BE2C (cell line): ENCODE data around the gene FAM187B.

ENCODE experiments used
- DNase-seq: peaks from one replicate; pipeline ENCODE4 v3.0.0-alpha.2; 2020
- H3K27me3 ChIP-seq: fragments of 250-450 bp; sonication (Bioruptor Pico); 2 replicates; pipeline ENCODE4 v1.5.1; 2020; ENCODE audit warnings: mild to moderate bottlenecking
- H3K36me3 ChIP-seq: fragments of 250-450 bp; sonication (Bioruptor Pico); 2 replicates; pipeline ENCODE4 v1.5.1; 2020; ENCODE audit warnings: mild to moderate bottlenecking
- H3K4me1 ChIP-seq: fragments of 250-450 bp; sonication (Bioruptor Pico); 2 replicates; pipeline ENCODE4 v1.5.1; 2020
- H3K4me3 ChIP-seq: 2 replicates; pipeline ENCODE4 v1.5.1; 2011; ENCODE audit warnings: low read depth, low read length
- H3K9me3 ChIP-seq: fragments of 250-450 bp; sonication (Bioruptor Pico); 2 replicates; pipeline ENCODE4 v1.5.1; 2020
- CTCF ChIP-seq: IDR thresholded peaks from 2 replicates; pipeline ENCODE4 v1.5.1; 2012; ENCODE audit warnings: mild to moderate bottlenecking, low read depth, low read length

FAM187B gene

DNA sequence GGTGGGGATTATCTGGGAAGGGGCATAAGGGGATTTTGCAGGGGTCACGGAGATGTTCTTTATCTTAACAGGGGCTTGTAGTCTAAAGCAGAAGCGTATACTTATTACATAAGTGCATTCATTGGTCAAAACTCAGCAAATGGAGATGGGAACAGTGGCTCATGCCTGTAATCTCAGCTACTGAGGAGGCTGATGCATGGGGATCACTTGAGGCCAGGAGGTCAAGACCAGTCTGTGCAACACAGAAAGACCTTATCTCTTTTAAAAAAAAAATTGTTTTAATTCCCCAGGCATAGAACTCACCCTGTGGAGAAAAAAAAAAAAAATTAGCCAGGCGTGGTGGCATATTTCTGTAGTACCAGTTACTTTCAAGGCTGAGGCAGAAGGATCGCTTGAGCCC is 18.9 kb downstream of the FAM187B start:
- TF ChIP-seq CTCF: no peak
- DNase-seq: no peak

DNA sequence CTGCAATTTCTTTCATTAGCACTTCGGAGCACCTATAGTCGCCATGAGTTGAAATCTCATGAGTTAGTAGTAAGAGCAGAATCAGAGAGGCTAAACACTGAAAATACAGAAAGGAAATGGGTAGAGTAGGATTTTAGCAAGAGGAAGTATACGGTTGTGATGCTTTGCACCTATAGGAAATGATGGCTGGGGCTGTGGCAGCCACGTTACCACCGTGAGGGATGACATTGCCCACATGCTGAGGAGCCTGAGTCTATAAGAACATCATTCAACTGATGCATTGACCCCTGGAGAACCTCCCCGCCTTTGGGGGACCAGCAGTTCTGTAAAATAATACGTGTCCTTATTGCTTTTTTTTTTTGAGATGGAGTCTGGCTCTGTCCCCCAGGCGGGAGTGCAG is 20.4 kb downstream of the FAM187B start:
- Histone ChIP-seq H3K4me3 (no peak overlapping the region), H3K4me1 (no peaks in the 10 kb centered on the region), H3K27me3 (no peaks in the 10 kb centered on the region), H3K9me3 (no peaks in the 10 kb centered on the region), H3K36me3 (no peaks in the 10 kb centered on the region)
- no peak for DNase-seq
- TF ChIP-seq CTCF: no peak

More for the DNA sequence above, 18.9 kb downstream of the FAM187B start:
- Histone ChIP-seq H3K4me3 (no peak overlapping the region), H3K27me3 (no peaks in the 10 kb centered on the region), H3K36me3 (no peaks in the 10 kb centered on the region), H3K9me3 (no peaks in the 10 kb centered on the region), H3K4me1 (peaks cover 3% of the 10 kb centered on the region)

GRCh38 chr19:35207391-35207871 is 21.1 kb downstream of the FAM187B start:
- TF ChIP-seq CTCF: no peak
- H3K9me3 ChIP-seq: no peaks in the 10 kb centered on the region
- no peaks in the 10 kb centered on the region for H3K36me3 ChIP-seq
- no peak for DNase-seq
- no peaks in the 10 kb centered on the region for H3K4me1 ChIP-seq
- H3K27me3 ChIP-seq: no peaks in the 10 kb centered on the region
- no peak overlapping the region for H3K4me3 ChIP-seq

DNA sequence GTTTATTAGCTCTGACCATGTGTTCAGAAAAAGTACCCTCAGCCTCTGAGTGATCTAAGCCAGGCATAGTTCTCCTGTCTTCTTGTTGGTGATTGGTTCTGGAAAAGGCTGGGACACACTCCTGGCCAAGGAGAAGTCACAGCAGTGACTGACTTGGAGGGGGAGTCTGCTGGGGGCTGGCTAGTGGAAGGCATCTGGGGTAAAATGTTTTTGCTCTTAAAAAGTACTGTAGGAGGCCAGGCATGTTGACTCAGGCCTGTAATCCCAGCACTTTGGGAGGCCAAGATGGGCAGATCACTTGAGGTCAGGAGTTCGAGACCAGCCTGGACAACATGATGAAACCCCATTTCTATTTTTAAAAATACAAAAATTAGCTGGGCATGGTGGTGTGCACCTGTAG is 21.7 kb downstream of the FAM187B start:
- no peak for TF ChIP-seq CTCF
- DNase-seq: no peak
- no peaks in the 10 kb centered on the region for H3K9me3 ChIP-seq
- H3K4me3 ChIP-seq: no peak overlapping the region
- no peaks in the 10 kb centered on the region for H3K4me1 ChIP-seq
- no peaks in the 10 kb centered on the region for H3K27me3 ChIP-seq
- H3K36me3 ChIP-seq: no peaks in the 10 kb centered on the region

DNA sequence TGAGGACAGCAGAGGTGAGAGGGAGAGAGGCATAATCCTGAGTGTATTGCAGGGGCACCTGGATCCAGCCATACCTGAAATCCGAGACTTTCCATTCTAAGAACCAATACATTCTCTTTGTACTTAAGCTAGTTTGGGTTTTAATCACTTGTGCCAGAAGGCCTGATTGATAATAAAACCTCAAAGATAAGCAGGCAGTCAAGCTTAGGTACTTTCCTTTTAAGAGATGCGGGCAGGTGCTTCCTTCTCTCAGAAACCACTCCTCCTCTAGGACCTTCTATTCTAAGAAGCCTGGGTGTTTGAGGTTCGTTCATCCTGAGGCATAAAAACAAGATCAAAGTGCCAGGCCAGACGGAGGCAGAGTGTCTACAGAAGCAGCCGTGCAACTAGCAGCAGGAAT is 22.2 kb downstream of the FAM187B start:
- no peak overlapping the region for H3K4me3 ChIP-seq
- DNase-seq: no peak

DNA sequence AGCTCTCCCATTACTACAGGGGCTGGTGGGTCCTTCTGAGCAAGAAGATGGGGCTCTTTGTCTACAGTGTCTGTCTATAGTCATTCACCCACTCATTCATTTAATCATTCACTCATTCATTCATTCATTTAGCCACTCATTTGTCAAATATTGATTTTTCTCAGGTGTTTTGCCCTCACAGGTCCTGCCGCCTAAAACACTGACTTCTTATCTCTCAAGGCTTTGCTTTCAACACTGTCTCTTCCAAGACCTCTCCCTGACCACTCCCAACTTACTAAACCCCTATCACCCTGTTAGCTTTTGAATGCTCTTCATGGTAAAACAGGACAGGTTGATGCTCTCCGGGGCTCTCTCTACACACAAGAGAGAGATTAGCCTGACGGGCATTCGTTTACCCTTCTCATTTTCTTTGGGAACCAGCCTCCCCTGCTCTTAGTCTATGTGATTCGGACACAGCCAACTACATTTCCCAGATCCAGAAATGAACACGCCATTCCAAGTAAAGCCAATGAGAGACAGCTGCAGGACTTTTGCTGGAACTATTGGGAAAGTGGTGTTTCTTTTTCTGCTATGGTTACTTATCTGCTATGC is 22.7 kb downstream of the FAM187B start:
- no peak for TF ChIP-seq CTCF
- H3K9me3 ChIP-seq: no peaks in the 10 kb centered on the region
- H3K4me1 ChIP-seq: no peaks in the 10 kb centered on the region
- no peaks in the 10 kb centered on the region for H3K36me3 ChIP-seq
- peaks cover 4% of the 10 kb centered on the region for H3K27me3 ChIP-seq
- DNase-seq: no peak
- H3K4me3 ChIP-seq: no peak overlapping the region

More for the DNA sequence above, 22.2 kb downstream of the FAM187B start:
- TF ChIP-seq CTCF: no peak
- H3K27me3 ChIP-seq: peaks cover under 1% of the 10 kb centered on the region
- no peaks in the 10 kb centered on the region for H3K36me3 ChIP-seq
- H3K4me1 ChIP-seq: no peaks in the 10 kb centered on the region
- H3K9me3 ChIP-seq: no peaks in the 10 kb centered on the region
